Measurements from ENCODE around the gene ZNF540.

- TF ChIP-seq POLR2A (IDR thresholded peaks at IDR 0.05; ENCODE audit: low read depth, low read length) (no peak), POLR2AphosphoS5 (IDR thresholded peaks at IDR 0.05; ENCODE audit: low read depth, low read length) (no peak)
Measured at GRCh38 chr19:37594982-37595382, 306 bp downstream of the ZNF540 start.
